HepG2 (cell line): ENCODE results near the gene EYA3. TPM values are rescaled to one million over a fixed set of nuclear protein-coding genes. Genes with fewer than 3 reads are reported as not detected.

Source experiments
- ATAC-seq: fragments of 200-7000 bp; cut with Tn5 transposase; 3 replicates; pipeline ENCODE4 v1.9.1; 2020; ENCODE audit warnings: mild to moderate bottlenecking, moderate library complexity
- BruUV-seq: library from RNA; stranded (reverse); fragments of 400-500 nt; replicated peaks from 2 replicates; lab custom pipeline; 2021; lab: Mats Ljungman, UMichigan
- CTCF ChIA-PET: fragments of 300-600 bp; formaldehyde crosslinking; extraction: SDS; loops from one replicate; lab custom pipeline; 2021; ENCODE audit warnings: low total read pairs, inconsistent platforms, low intra/inter-chr PET ratio; lab: Yijun Ruan, JAX
- POLR2A ChIA-PET: fragments of 350-600 bp; sonication (Branson Sonifier 250); formaldehyde crosslinking; loops from one replicate; lab custom pipeline; 2020; ENCODE audit warnings: antibody characterized with exemption, inconsistent platforms; lab: Yijun Ruan, JAX
- DNase-seq: peaks from one replicate; pipeline ENCODE4 v3.0.0-alpha.2; 2015; ENCODE audit warnings: low spot score
- FAIRE-seq: peaks from 3 replicates; lab custom pipeline; 2011; peaks lifted over from hg19 to GRCh38; lab: Jason Lieb, UNC
- H2AFZ ChIP-seq: one replicate; pipeline ENCODE4 v1.6.1; 2011; ENCODE audit warnings: low read length, inconsistent platforms
- H3K27ac ChIP-seq: fragments of 300-600 bp; 3 replicates; pipeline ENCODE4 v1.8.0; 2011; ENCODE audit warnings: mixed run types, mild to moderate bottlenecking, mixed read lengths, low read length, inconsistent platforms; ENCODE audit not compliant: insufficient read depth; ENCODE audit errors: extremely low read length
- H3K27me3 ChIP-seq, 2 experiments: fragments of 200-600 bp in 1 of 2; 2 replicates in 1 of 2; 3 replicates in 1 of 2; pipeline versions ENCODE4 v1.6.0 to v1.8.0; 2011; ENCODE audit warnings: low read length in 2 of 2, mild to moderate bottlenecking in 2 of 2, moderate library complexity in 2 of 2, inconsistent platforms in 1 of 2; ENCODE audit not compliant: insufficient read depth in 2 of 2, control insufficient read depth in 1 of 2
- H3K36me3 ChIP-seq, 2 experiments: fragments of 200-600 bp in 1 of 2; replicated peaks in 1 of 2; 2 replicates in 1 of 2; 3 replicates in 1 of 2; pipeline versions ENCODE4 v1.5.1 to v1.8.0; 2011; ENCODE audit warnings: low read length in 2 of 2, inconsistent platforms in 1 of 2; ENCODE audit not compliant: insufficient read depth in 2 of 2, control insufficient read depth in 1 of 2
- H3K4me1 ChIP-seq: 2 replicates; pipeline ENCODE4 v1.5.1; 2012; ENCODE audit warnings: low read length, inconsistent platforms; ENCODE audit not compliant: insufficient read depth
- H3K4me2 ChIP-seq: 2 replicates; pipeline ENCODE4 v1.6.0; 2011; ENCODE audit warnings: low read depth, low read length, inconsistent platforms
- H3K4me3 ChIP-seq, 3 experiments: fragments of 200-600 bp in 1 of 3; sonication (generic), shearing (Covaris generic) in 1 of 3; replicated peaks in 1 of 3; 2 replicates each; pipeline ENCODE4 v1.5.1; 2011 to 2016; ENCODE audit warnings: low read length in 3 of 3, inconsistent platforms in 2 of 3, low read depth in 2 of 3, mild to moderate bottlenecking in 2 of 3, control low read depth in 1 of 3, mixed read lengths in 1 of 3; ENCODE audit not compliant: insufficient read depth in 1 of 3
- H3K79me2 ChIP-seq: one replicate; pipeline ENCODE4 v1.6.1; 2011; ENCODE audit warnings: low read length, inconsistent platforms; ENCODE audit not compliant: insufficient read depth
- H3K9ac ChIP-seq: 2 replicates; pipeline ENCODE4 v1.6.0; 2011; ENCODE audit warnings: mild to moderate bottlenecking, low read depth, low read length, inconsistent platforms; ENCODE audit not compliant: insufficient read depth
- H3K9me3 ChIP-seq: 2 replicates; pipeline ENCODE4 v1.5.1; 2012; ENCODE audit warnings: mild to moderate bottlenecking, low read length
- H4K20me1 ChIP-seq: 2 replicates; pipeline ENCODE4 v1.6.0; 2011; ENCODE audit warnings: inconsistent platforms, mild to moderate bottlenecking, low read length, moderate library complexity; ENCODE audit not compliant: insufficient read depth
- CERS6 ChIP-seq: sonication (generic); formaldehyde crosslinking; IDR thresholded peaks from 2 replicates; pipeline ENCODE4 v1.5.0; 2020; ENCODE audit warnings: missing genetic modification reagents
- CREB1 ChIP-seq, 2 experiments: fragments of 450-650 bp in 1 of 2; IDR thresholded peaks; 2 replicates each; pipeline ENCODE4 v1.6.1; 2016 to 2017; ENCODE audit warnings: control low read depth in 1 of 2, mild to moderate bottlenecking in 1 of 2, missing compliant biosample characterization in 1 of 2, missing genetic modification characterization in 1 of 2
- HNF4A ChIP-seq: sonication (generic); formaldehyde crosslinking; IDR thresholded peaks from 2 replicates; pipeline ENCODE4 v1.4.0; 2020; ENCODE audit warnings: missing genetic modification reagents
- HNRNPH1 ChIP-seq: fragments of 200-400 bp; formaldehyde crosslinking; optimal IDR thresholded peaks from 2 replicates; pipeline ENCODE3; 2017; ENCODE audit warnings: mild to moderate bottlenecking, low read depth, low read length
- MAFF ChIP-seq: IDR thresholded peaks from 2 replicates; pipeline ENCODE4 v1.6.1; 2011; ENCODE audit warnings: low read depth, low read length, improper control_type of control experiment
- MAFK ChIP-seq, 2 experiments: IDR thresholded peaks in 1 of 2; conservative IDR thresholded peaks in 1 of 2; 2 replicates each; pipeline ENCODE4 v1.6.1; 2011; ENCODE audit warnings: improper control_type of control experiment in 2 of 2, low read length in 2 of 2
- NFIC ChIP-seq: IDR thresholded peaks from 2 replicates; pipeline ENCODE4 v1.6.1; 2012; ENCODE audit warnings: mild to moderate bottlenecking, low read length, inconsistent platforms
- NR2F6 ChIP-seq, 2 experiments: IDR thresholded peaks; 2 replicates each; pipeline ENCODE4 v1.6.1; 2016; ENCODE audit warnings: antibody characterized with exemption in 1 of 2, mild to moderate bottlenecking in 1 of 2
- PAWR ChIP-seq: sonication (generic); formaldehyde crosslinking; IDR thresholded peaks from 2 replicates; pipeline ENCODE4 v1.4.0; 2020; ENCODE audit warnings: missing genetic modification reagents, mild to moderate bottlenecking, borderline replicate concordance
- RARA ChIP-seq: IDR thresholded peaks from 2 replicates; pipeline ENCODE4 v1.6.1; 2016; ENCODE audit warnings: missing genetic modification reagents, missing compliant biosample characterization
- RNF2 ChIP-seq: fragments of 450-650 bp; conservative IDR thresholded peaks from 2 replicates; pipeline ENCODE4 v1.6.1; 2016; ENCODE audit warnings: low read depth
- SAP130 ChIP-seq: IDR thresholded peaks from 2 replicates; pipeline ENCODE4 v1.6.1; 2016; ENCODE audit warnings: low read depth
- SETDB1 ChIP-seq: sonication (generic); formaldehyde crosslinking; IDR thresholded peaks from 2 replicates; pipeline ENCODE4 v1.5.1; 2020; ENCODE audit warnings: missing genetic modification reagents, mild to moderate bottlenecking, borderline replicate concordance
- SOX13 ChIP-seq, 3 experiments: fragments of 450-650 bp in 1 of 3; sonication (generic) in 1 of 3; formaldehyde crosslinking in 1 of 3; IDR thresholded peaks in 2 of 3; conservative IDR thresholded peaks in 1 of 3; 2 replicates each; pipeline versions ENCODE4 v1.5.0 to v1.6.1; 2016 to 2020; ENCODE audit warnings: antibody characterized with exemption in 1 of 3, mild to moderate bottlenecking in 1 of 3, missing compliant biosample characterization in 1 of 3, missing genetic modification reagents in 1 of 3, moderate library complexity in 1 of 3
- ZBTB34 ChIP-seq: sonication (generic); formaldehyde crosslinking; IDR thresholded peaks from 2 replicates; pipeline ENCODE4 v1.8.0; 2022; ENCODE audit warnings: mild to moderate bottlenecking, missing genetic modification reagents
- ZFP90 ChIP-seq: sonication (generic); formaldehyde crosslinking; IDR thresholded peaks from 2 replicates; pipeline ENCODE4 v1.8.0; 2022; ENCODE audit warnings: missing genetic modification reagents, mild to moderate bottlenecking, inconsistent platforms, borderline replicate concordance
- ZNF326 ChIP-seq: sonication (generic); formaldehyde crosslinking; IDR thresholded peaks from 2 replicates; pipeline ENCODE4 v1.4.0; 2020; ENCODE audit warnings: missing genetic modification reagents, borderline replicate concordance
- ZNF329 ChIP-seq: sonication (generic); formaldehyde crosslinking; IDR thresholded peaks from 2 replicates; pipeline ENCODE4 v1.9.0; 2021; ENCODE audit warnings: low read depth, mild to moderate bottlenecking, missing genetic modification reagents
- ZNF34 ChIP-seq: sonication (generic); formaldehyde crosslinking; IDR thresholded peaks from 2 replicates; pipeline ENCODE4 v1.4.0; 2020; ENCODE audit warnings: mild to moderate bottlenecking, missing genetic modification reagents, borderline replicate concordance
- ZNF550 ChIP-seq: sonication (generic); formaldehyde crosslinking; IDR thresholded peaks from 2 replicates; pipeline ENCODE4 v1.4.0; 2020; ENCODE audit warnings: mild to moderate bottlenecking, missing genetic modification reagents, borderline replicate concordance
- WGBS: methylation state at CpG from one replicate; pipeline ENCODE4 v1.1.6; 2017; ENCODE audit warnings: low lambda C conversion rate; 5-methylcytosine and 5-hydroxymethylcytosine counted together
- in situ Hi-C: cut with HindIII; loops from 2 replicates; pipeline ENCODE4 v1.10.0; 2017; ENCODE audit warnings: low pct_unique_long_range_greater_than_20kb; ENCODE audit not compliant: extremely low pct_ligation_motif_present
- intact Hi-C: fragments of 100-400 bp; cut with micrococcal nuclease; formaldehyde crosslinking; loops from one replicate; pipeline ENCODE4 v1.10.0; 2022; ENCODE audit not compliant: unreplicated experiment
- polyA plus RNA-seq, 8 experiments: library from polyadenylated mRNA; depleted of rRNA in 3 of 8; stranded (reverse) in 7 of 8; unstranded in 1 of 8; fragments of >200 nt; fragmentation: Illumina TruSeq in 4 of 8; extraction: Trizol in 4 of 8; gene quantifications; 2 replicates each; pipeline versions ENCODE4 v1.2.1 to v1.2.3, GENCODE V29; 2011 to 2016; ENCODE audit warnings: low read depth in 4 of 8, missing spikeins in 1 of 8, mixed read lengths in 1 of 8; ENCODE audit not compliant: insufficient read depth in 1 of 8
- total RNA-seq, 5 experiments: library from RNA; depleted of rRNA; stranded (reverse); fragments of >200 nt; fragmentation: Illumina TruSeq; extraction: Trizol; gene quantifications; 2 replicates each; pipeline ENCODE4 v1.2.3, GENCODE V29; 2016; ENCODE audit warnings: low read depth in 1 of 5

EYA3 gene
- total and polyA plus RNA-seq, 2 of the 13 experiments (the other 11 are each of a cell fraction or from before 2014, with no cell fraction given): 13.9 to 19.7 TPM

DNA sequence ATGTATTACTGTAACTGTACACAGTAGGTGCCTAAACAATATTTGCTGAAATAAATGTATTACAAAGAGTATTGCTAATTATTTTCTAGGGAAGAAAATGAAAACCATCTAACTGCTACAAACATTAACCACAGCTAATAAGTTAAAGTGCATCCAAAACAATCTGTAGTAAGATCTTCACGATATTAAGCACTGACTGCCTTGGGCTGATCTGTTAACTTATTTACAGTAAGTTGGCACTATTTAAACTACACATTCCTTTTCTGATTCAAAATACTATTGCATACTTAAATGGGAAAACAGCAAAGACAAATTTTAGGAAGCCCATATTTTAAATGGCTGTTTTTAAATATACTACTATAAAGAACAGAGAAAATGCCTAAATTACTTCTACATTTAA is 4.5 kb downstream of the EYA3 start (continued):
- TF ChIP-seq HNRNPH1 (no peak), HNF4A (CRISPR knock-in tag) (no peak), ZNF550 (CRISPR knock-in tag) (no peak), ZBTB34 (no peak), RNF2 (no peak), ZNF34 (CRISPR knock-in tag) (no peak), NR2F6 (IDR thresholded peaks at IDR 0.05) (no peak), NR2F6 (CRISPR knock-in tag; IDR thresholded peaks at IDR 0.05) (no peak)

GRCh38 chr1:28078680-28079626 is 9.5 kb downstream of the EYA3 start:
- POLR2A ChIA-PET: interaction anchor here (0.7 to 3.0 kb wide), 3 partner anchors 9 to 157 kb away, joined by 3 to 17 read pairs (median 5); partner anchors contain the start of genes ATP5IF1 and EYA3
- CTCF ChIA-PET: no interaction called here
- TF ChIP-seq SAP130 (peak; percentile 34), RARA (CRISPR knock-in tag) (no peak), ZNF329 (CRISPR knock-in tag) (no peak), MAFF (peak; percentile 59), CERS6 (CRISPR knock-in tag) (no peak), CREB1 (IDR thresholded peaks at IDR 0.05) (no peak), CREB1 (CRISPR knock-in tag; IDR thresholded peaks at IDR 0.05) (0 out of 2 replicates have a peak, but pooled peaks have one; percentile 34), ZFP90 (CRISPR knock-in tag) (no peak), SOX13 (IDR thresholded peaks at IDR 0.05) (no peak), SOX13 (CRISPR knock-in tag; conservative IDR thresholded peaks at IDR 0.05 in 1 of 2, IDR thresholded peaks at IDR 0.05 in 1 of 2) (peak in 1 of 2 experiments; percentile 41; a peak in 1 of 4 replicates), PAWR (no peak), NFIC (0 out of 2 replicates have a peak, but pooled peaks have one; percentile 17), ZNF326 (CRISPR knock-in tag) (no peak), SETDB1 (CRISPR knock-in tag) (no peak), MAFK (conservative IDR thresholded peaks at IDR 0.05 in 1 of 2, IDR thresholded peaks at IDR 0.05 in 1 of 2; ENCODE audit: low read length in 2 of 2) (peak; percentile 63 to 79; a peak in 3 of 4 replicates)

More at GRCh38 chr1:28078680-28079626, 9.5 kb downstream of the EYA3 start:
- Histone ChIP-seq H3K36me3 (no peaks in the 10 kb centered on the region; a peak in 3 of 5 replicates), H3K79me2 (peaks cover 60% of the 10 kb centered on the region), H3K9me3 (no peaks in the 10 kb centered on the region), H3K4me1 (peaks cover 19% of the 10 kb centered on the region), H3K4me3 (no peak overlapping the region), H4K20me1 (no peaks in the 10 kb centered on the region), H2AFZ (no peak overlapping the region), H3K4me2 (peak overlapping the region; percentile 41), H3K27me3 (no peaks in the 10 kb centered on the region), H3K9ac (no peak overlapping the region), H3K27ac (peak overlapping the region; percentile 32)
- no TSS peak for BruUV-seq
- 64% methylated on average over 8 of the region's 8 CpGs for WGBS
- FAIRE-seq: peak; percentile 54
- intact Hi-C loops (no loop called here), in situ Hi-C loops (loop anchor here (25.0 kb wide), 1 partner anchor 283 kb away; the partner anchor contains the start of gene PHACTR4)
- DNase-seq: peak; percentile 80
- peak; percentile 30; the same call in 2 of the 3 replicates for ATAC-seq
